Measurements from ENCODE around the gene BMP3. TPM values are rescaled to one million over a fixed set of nuclear protein-coding genes. Genes with fewer than 3 reads are reported as not detected.

Gene BMP3
- total RNA-seq, 2 donors from 2014 or later: 0.11 to 0.13 TPM

GRCh38 chr4:81021142-81021944 is 9.2 kb upstream of the BMP3 start:
- Mint-ChIP-seq H3K36me3 (ENCODE audit: low read depth) (no peaks in the 10 kb centered on the region), H3K9me3 (peaks cover 3% of the 10 kb centered on the region), H3K4me3 (no peak overlapping the region), H3K27me3 (ENCODE audit: insufficient read depth) (peaks cover 20% of the 10 kb centered on the region), H3K27ac (no peak overlapping the region), H3K4me1 (no peaks in the 10 kb centered on the region)
- H3K27ac ChIP-seq (ENCODE audit: low read depth, low read length): no peak overlapping the region
- no peaks in the 10 kb centered on the region for H3K4me1 ChIP-seq (ENCODE audit: control insufficient read depth, insufficient read depth, low read length)
- no peaks in the 10 kb centered on the region for H3K36me3 ChIP-seq (ENCODE audit: control insufficient read depth, insufficient read depth, low read length)
- no peaks in the 10 kb centered on the region for H3K9me3 ChIP-seq (ENCODE audit: control insufficient read depth, low read length)
- no peak for TF ChIP-seq CTCF (conservative IDR thresholded peaks at IDR 0.05)
- no peak overlapping the region for H3K9ac ChIP-seq (ENCODE audit: extremely low read depth, low read length, poor library complexity, severe bottlenecking)
- H3K27me3 ChIP-seq (ENCODE audit: control insufficient read depth, insufficient read depth, low read length, poor library complexity, severe bottlenecking): peaks cover 16% of the 10 kb centered on the region
- 79 to 100% methylated on average over 1 to 5 of the region's 5 CpGs for WGBS, 2 experiments (ENCODE audit: insufficient coverage in 1 of 2, insufficient read length in 1 of 2)
- DNase-seq: no peak
- no peak overlapping the region for H3K4me3 ChIP-seq (ENCODE audit: low read length)

- Mint-ChIP-seq H3K9me3 (no peaks in the 10 kb centered on the region), H3K27me3 (ENCODE audit: insufficient read depth) (peaks cover 26% of the 10 kb centered on the region), H3K4me3 (no peak overlapping the region), H3K27ac (no peak overlapping the region), H3K36me3 (ENCODE audit: low read depth) (no peaks in the 10 kb centered on the region), H3K4me1 (no peaks in the 10 kb centered on the region)
- no peaks in the 10 kb centered on the region for H3K9me3 ChIP-seq (ENCODE audit: control insufficient read depth, low read length)
- WGBS, 2 experiments (ENCODE audit: insufficient coverage in 1 of 2, insufficient read length in 1 of 2): 79% methylated on average over 1 of the region's 1 CpG; no CpG with 5 or more reads in 1 of the 2 experiments
- H3K36me3 ChIP-seq (ENCODE audit: control insufficient read depth, insufficient read depth, low read length): no peaks in the 10 kb centered on the region
- no peak for TF ChIP-seq CTCF (conservative IDR thresholded peaks at IDR 0.05)
- no peaks in the 10 kb centered on the region for H3K4me1 ChIP-seq (ENCODE audit: control insufficient read depth, insufficient read depth, low read length)
- no peak overlapping the region for H3K9ac ChIP-seq (ENCODE audit: extremely low read depth, low read length, poor library complexity, severe bottlenecking)
- no peak overlapping the region for H3K27ac ChIP-seq (ENCODE audit: low read depth, low read length)
- peaks cover 23% of the 10 kb centered on the region for H3K27me3 ChIP-seq (ENCODE audit: control insufficient read depth, insufficient read depth, low read length, poor library complexity, severe bottlenecking)
- no peak overlapping the region for H3K4me3 ChIP-seq (ENCODE audit: low read length)
- DNase-seq: no peak
These were observed 8.5 kb upstream of the BMP3 start for GRCh38 chr4:81021981-81022380.

- no peak for TF ChIP-seq CTCF (conservative IDR thresholded peaks at IDR 0.05)
- Mint-ChIP-seq H3K27me3 (ENCODE audit: insufficient read depth) (peaks cover 41% of the 10 kb centered on the region), H3K4me1 (no peaks in the 10 kb centered on the region), H3K4me3 (no peak overlapping the region), H3K9me3 (no peaks in the 10 kb centered on the region), H3K27ac (no peak overlapping the region), H3K36me3 (ENCODE audit: low read depth) (no peaks in the 10 kb centered on the region)
- Histone ChIP-seq H3K9ac (ENCODE audit: extremely low read depth, low read length, poor library complexity, severe bottlenecking) (no peak overlapping the region), H3K9me3 (ENCODE audit: control insufficient read depth, low read length) (no peaks in the 10 kb centered on the region), H3K4me3 (ENCODE audit: low read length) (no peak overlapping the region), H3K27ac (ENCODE audit: low read depth, low read length) (no peak overlapping the region), H3K4me1 (ENCODE audit: control insufficient read depth, insufficient read depth, low read length) (no peaks in the 10 kb centered on the region), H3K27me3 (ENCODE audit: control insufficient read depth, insufficient read depth, low read length, poor library complexity, severe bottlenecking) (peaks cover 38% of the 10 kb centered on the region), H3K36me3 (ENCODE audit: control insufficient read depth, insufficient read depth, low read length) (no peaks in the 10 kb centered on the region)
- no peak for DNase-seq
These were observed 7.0 kb upstream of the BMP3 start for GRCh38 chr4:81023484-81023883.

Measured in endodermal cell (in vitro differentiated cells).